Muscle layer of colon (tissue), 2 donors: ENCODE data around the gene CD68.

ENCODE experiments used
- H3K27ac ChIP-seq: one replicate; pipeline ENCODE4 v1.7.0; 2013; ENCODE audit warnings: low read depth, mild to moderate bottlenecking, low read length, moderate library complexity
- H3K27me3 ChIP-seq, 2 donors: one replicate each; pipeline ENCODE4 v1.7.0; 2013; ENCODE audit warnings: low read length in 2 of 2, mild to moderate bottlenecking in 2 of 2; ENCODE audit not compliant: insufficient read depth in 2 of 2, control insufficient read depth in 1 of 2
- H3K36me3 ChIP-seq: one replicate; pipeline ENCODE4 v1.7.0; 2013; ENCODE audit warnings: mild to moderate bottlenecking, low read length; ENCODE audit not compliant: insufficient read depth
- H3K4me1 ChIP-seq: one replicate; pipeline ENCODE4 v1.7.0; 2013; ENCODE audit warnings: mild to moderate bottlenecking, low read length; ENCODE audit not compliant: insufficient read depth
- H3K4me3 ChIP-seq, 2 donors: one replicate each; pipeline ENCODE4 v1.7.0; 2013; ENCODE audit warnings: low read length in 2 of 2, low read depth in 1 of 2, mild to moderate bottlenecking in 1 of 2, moderate library complexity in 1 of 2
- H3K9ac ChIP-seq: one replicate; pipeline ENCODE4 v1.7.0; 2013; ENCODE audit warnings: low read length
- H3K9me3 ChIP-seq: one replicate; pipeline ENCODE4 v1.7.0; 2013; ENCODE audit warnings: mild to moderate bottlenecking, low read length
- donor health status: abdominal sarcoma.
- donor health status: Adenocarcinoma of cecum.

The CD68 gene

DNA sequence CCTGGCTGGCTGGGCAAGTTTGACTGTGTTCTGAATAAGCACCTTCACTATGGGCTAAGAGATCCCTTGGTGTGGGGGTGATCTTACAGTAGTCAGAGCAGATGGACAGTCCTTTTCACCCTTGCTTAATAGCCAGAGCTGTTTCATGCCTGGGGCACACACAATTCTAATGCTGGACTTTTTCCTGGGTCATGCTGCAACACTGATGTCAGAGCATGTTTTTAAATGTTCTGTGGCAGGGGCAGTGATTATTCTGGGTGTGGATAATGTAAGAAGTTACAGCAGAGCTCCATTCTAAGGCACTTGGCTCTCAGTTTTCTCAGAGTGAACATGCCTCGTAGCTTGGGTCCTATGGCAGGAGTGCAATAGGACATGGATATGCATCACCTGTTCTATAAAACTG lies 4.0 kb upstream of the CD68 start:
- Histone ChIP-seq H3K9ac (no peak overlapping the region), H3K4me3 (no peak overlapping the region), H3K27me3 (no peaks in the 10 kb centered on the region), H3K9me3 (no peaks in the 10 kb centered on the region), H3K4me1 (peaks cover 35% of the 10 kb centered on the region), H3K27ac (no peak overlapping the region), H3K36me3 (peaks cover 67% of the 10 kb centered on the region)

DNA sequence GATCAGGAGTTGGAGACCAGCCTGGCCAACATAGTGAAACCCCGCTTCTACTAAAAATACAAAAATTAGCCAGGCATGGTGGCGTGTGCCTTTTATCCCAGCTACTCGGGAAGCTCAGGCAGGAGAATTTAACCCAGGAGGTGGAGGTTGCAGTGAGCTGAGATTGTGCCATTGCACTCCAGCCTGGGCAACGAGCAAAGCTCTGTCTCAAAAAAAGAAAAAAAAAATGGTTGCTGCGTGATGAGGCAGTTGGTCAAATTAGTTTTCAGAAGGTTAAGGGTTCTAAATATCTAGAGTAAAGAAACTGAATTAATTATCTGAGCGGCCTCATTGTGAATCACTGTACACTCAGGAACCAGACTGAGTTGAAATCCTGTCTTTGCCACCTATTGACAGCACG lies 3.5 kb upstream of the CD68 start:
- no peak overlapping the region for H3K4me3 ChIP-seq
- peaks cover 36% of the 10 kb centered on the region for H3K4me1 ChIP-seq
- no peak overlapping the region for H3K27ac ChIP-seq
- H3K9me3 ChIP-seq, result no peaks in the 10 kb centered on the region
- no peaks in the 10 kb centered on the region for H3K27me3 ChIP-seq
- no peak overlapping the region for H3K9ac ChIP-seq
- H3K36me3 ChIP-seq, result peaks cover 67% of the 10 kb centered on the region

DNA sequence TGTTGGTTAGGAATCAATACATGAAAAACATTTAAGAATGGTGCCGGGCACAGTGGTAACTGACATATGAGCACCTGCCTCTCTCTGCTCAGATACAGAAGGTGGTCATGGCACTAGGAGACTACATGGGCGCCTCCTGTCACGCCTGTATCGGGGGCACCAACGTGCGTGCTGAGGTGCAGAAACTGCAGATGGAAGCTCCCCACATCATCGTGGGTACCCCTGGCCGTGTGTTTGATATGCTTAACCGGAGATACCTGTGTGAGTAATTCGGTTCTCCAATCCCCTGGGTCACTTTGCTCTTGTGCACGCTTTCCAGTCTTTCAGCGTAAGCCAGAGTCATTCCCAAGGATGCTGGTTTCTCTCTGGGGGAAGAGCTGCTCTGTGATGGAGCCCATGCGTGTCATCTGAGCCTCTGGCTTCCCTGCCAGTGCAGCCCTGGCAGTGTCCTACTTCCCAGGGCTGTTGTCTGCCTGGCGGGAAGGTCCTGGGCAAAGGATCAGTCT lies 3.0 kb upstream of the CD68 start:
- Histone ChIP-seq H3K4me1 (peaks cover 40% of the 10 kb centered on the region), H3K9ac (no peak overlapping the region), H3K4me3 (no peak overlapping the region), H3K27me3 (no peaks in the 10 kb centered on the region), H3K27ac (no peak overlapping the region), H3K9me3 (no peaks in the 10 kb centered on the region), H3K36me3 (peaks cover 64% of the 10 kb centered on the region)

DNA sequence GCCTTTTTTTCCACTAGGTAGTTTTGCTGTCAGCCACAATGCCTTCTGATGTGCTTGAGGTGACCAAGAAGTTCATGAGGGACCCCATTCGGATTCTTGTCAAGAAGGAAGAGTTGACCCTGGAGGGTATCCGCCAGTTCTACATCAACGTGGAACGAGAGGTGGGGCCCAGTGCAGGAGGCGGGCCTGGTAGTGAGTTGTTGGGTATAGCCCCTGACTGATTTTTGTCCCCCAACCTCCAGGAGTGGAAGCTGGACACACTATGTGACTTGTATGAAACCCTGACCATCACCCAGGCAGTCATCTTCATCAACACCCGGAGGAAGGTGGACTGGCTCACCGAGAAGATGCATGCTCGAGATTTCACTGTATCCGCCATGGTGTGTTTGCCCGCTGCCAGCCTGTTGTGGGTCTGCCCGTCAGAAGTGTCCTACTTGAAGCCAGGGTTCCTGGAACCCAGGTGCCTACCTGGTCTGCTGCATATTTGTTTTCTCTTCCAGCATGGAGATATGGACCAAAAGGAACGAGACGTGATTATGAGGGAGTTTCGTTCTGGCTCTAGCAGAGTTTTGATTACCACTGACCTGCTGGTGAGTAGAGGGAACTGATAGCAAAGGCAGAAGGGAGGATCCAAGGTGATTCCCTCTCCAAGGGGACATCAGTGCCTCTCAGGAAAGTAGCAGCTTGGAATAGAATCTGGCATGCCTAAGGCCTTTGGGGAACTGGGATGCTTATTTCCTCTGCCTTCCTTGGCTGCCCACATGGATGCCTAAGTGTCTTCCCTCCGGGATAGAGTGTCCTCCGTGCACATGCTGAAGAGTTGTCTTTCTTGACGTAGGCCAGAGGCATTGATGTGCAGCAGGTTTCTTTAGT lies 1.9 kb upstream of the CD68 start:
- H3K27me3 ChIP-seq, result no peaks in the 10 kb centered on the region
- no peak overlapping the region for H3K4me3 ChIP-seq
- no peak overlapping the region for H3K9ac ChIP-seq
- peaks cover 44% of the 10 kb centered on the region for H3K4me1 ChIP-seq
- H3K36me3 ChIP-seq, result peaks cover 64% of the 10 kb centered on the region
- H3K9me3 ChIP-seq, result no peaks in the 10 kb centered on the region
- H3K27ac ChIP-seq, result no peak overlapping the region

DNA sequence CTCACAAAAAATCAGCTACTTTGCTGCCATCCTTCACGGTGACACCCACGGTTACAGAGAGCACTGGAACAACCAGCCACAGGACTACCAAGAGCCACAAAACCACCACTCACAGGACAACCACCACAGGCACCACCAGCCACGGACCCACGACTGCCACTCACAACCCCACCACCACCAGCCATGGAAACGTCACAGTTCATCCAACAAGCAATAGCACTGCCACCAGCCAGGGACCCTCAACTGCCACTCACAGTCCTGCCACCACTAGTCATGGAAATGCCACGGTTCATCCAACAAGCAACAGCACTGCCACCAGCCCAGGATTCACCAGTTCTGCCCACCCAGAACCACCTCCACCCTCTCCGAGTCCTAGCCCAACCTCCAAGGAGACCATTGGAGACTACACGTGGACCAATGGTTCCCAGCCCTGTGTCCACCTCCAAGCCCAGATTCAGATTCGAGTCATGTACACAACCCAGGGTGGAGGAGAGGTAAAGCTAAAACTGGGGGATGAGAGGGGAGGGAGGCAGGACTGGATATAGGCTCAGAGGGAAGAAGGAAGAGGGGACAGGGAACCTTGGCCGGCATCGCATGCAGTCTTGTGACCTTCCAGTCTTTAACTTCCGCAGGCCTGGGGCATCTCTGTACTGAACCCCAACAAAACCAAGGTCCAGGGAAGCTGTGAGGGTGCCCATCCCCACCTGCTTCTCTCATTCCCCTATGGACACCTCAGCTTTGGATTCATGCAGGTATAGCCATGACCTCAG lies 581 bp downstream of the CD68 start:
- no peaks in the 10 kb centered on the region for H3K27me3 ChIP-seq
- H3K36me3 ChIP-seq, result peaks cover 55% of the 10 kb centered on the region
- H3K9me3 ChIP-seq, result no peaks in the 10 kb centered on the region
- peak overlapping the region; percentile 73 for H3K27ac ChIP-seq
- H3K4me3 ChIP-seq, result peak overlapping the region; percentile 21 to 41
- peaks cover 47% of the 10 kb centered on the region for H3K4me1 ChIP-seq
- no peak overlapping the region for H3K9ac ChIP-seq

DNA sequence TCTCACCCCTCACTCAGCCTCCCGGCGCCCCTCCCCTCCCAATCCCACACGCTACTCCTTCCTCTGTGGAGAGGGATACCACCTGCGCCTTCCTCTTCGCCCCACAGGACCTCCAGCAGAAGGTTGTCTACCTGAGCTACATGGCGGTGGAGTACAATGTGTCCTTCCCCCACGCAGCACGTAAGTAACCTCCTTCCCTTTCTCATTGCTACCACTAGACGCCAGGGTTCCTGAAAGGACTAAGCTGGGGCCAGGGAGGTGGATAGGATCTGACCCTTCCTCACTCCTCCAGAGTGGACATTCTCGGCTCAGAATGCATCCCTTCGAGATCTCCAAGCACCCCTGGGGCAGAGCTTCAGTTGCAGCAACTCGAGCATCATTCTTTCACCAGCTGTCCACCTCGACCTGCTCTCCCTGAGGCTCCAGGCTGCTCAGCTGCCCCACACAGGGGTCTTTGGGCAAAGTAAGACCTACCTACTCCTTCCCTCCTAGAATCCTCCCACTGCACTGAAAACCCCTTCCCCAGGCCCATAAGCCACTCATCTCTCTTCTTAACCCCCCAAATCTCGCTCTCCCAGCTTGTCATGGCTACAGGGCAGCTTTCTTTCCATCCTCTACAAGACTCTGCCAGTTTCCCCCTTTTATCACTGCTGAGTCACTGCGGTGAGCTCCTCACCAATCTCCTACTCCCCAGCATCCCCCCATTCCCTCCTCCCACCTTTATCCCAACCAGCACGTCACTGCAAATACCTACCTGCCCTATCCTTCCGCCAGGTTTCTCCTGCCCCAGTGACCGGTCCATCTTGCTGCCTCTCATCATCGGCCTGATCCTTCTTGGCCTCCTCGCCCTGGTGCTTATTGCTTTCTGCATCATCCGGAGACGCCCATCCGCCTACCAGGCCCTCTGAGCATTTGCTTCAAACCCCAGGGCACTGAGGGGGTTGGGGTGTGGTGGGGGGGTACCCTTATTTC lies 1.5 kb downstream of the CD68 start:
- Histone ChIP-seq H3K27ac (peak overlapping the region; percentile 73), H3K9ac (no peak overlapping the region), H3K36me3 (peaks cover 46% of the 10 kb centered on the region), H3K4me3 (peak overlapping the region in 1 of 2 donors; percentile 41), H3K4me1 (peaks cover 38% of the 10 kb centered on the region), H3K9me3 (no peaks in the 10 kb centered on the region), H3K27me3 (no peaks in the 10 kb centered on the region)

DNA sequence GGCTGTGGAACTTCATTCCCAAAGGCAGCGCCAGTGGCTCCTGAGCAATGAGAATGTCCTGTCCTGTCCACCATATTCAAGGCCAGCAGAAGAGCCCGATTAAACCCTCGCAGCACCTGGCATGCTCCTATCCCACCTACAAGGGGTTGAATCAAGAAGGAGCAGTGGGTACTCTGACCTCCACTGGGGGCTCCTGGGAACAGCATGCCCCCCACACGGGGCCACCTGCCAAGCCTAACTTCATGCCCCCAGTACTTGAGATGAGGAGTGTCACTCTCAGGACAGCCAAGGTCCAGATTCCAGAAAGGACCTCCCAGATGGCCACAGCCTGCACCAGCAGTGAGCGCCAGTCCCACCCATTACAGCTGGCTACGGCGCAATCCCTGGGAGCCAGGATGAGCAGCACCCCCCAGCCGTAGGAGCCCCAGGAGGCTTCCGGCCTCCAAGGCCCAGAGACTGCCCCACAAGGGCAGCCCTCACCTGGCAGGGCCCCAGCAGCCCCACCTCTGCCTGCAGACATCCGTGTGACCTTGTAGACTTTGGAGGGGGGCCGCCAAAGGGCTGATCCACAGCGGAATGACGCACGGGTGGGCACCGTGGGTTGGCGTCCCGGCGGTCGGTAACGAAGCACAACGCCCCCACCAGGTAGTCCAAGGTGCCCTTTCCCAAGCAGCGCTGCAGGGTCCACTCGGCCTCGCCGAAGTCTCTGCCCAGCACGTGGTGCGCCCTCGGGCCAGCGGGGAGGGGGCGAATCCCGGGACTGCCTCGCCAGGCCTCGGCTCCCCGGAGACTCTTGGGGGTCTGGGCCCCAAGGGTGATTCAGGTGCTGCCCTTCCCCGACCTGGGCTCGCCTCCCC lies 3.2 kb downstream of the CD68 start:
- H3K4me3 ChIP-seq, result peak overlapping the region; percentile 27 to 80
- peak overlapping the region; percentile 96 for H3K27ac ChIP-seq
- H3K4me1 ChIP-seq, result peaks cover 38% of the 10 kb centered on the region
- no peaks in the 10 kb centered on the region for H3K27me3 ChIP-seq
- peaks cover 29% of the 10 kb centered on the region for H3K36me3 ChIP-seq
- H3K9ac ChIP-seq, result no peak overlapping the region
- no peaks in the 10 kb centered on the region for H3K9me3 ChIP-seq

DNA sequence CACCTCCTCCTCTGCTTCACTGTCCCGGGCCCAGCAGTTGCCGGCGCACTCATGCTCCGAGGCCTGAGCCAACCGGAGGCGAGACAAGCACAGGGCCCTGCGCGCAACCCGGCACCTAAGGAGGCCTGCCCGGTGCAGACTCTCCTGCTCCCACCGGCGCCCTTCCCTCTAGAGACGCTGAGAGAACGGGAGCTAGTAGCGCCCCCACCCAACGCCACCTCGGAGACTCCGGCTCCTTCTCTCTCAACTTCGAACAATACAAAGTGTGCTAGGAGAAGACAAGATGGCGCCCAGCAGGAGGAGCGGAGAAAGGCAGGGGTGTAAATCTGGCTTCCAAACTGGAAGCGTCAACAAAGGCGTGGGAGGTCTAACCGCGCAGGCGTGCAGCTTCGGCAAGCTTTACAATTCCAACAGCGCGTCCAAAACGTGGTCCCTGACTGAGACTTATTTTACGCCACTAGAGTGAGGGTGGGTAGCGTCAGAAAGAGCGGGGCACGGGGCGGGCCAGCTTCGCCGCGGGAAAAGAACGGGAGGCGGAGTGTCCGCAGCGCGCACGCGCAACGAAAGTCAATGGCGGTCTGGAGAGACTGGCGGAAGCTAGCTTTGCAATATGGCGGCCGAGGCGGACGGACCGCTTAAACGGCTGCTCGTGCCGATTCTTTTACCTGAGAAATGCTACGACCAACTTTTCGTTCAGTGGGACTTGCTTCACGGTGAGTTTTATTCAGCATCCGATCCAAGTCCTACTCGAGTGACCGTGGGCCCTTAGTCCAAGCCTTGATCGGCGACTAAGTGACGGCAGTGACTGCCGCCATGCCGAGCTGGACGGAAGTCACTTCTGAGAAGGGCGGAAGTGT lies 4.0 kb downstream of the CD68 start, which contains the start of gene MPDU1:
Gene MPDU1, plus strand, starts transcription at position 600 of the 857 bp plus-strand sequence. Its CDS starts 11 bp downstream, at position 611.
- no peaks in the 10 kb centered on the region for H3K9me3 ChIP-seq
- H3K27me3 ChIP-seq, result no peaks in the 10 kb centered on the region
- peaks cover 27% of the 10 kb centered on the region for H3K36me3 ChIP-seq
- H3K9ac ChIP-seq, result peak within 1 kb of the TSS; percentile 51
- peaks cover 47% of the 10 kb centered on the region for H3K4me1 ChIP-seq
- H3K4me3 ChIP-seq, result peak within 1 kb of the TSS; percentile 64 to 80
- peak within 1 kb of the TSS; percentile 96 for H3K27ac ChIP-seq

GRCh38 chr17:7586673-7587419 lies 7.4 kb downstream of the CD68 start:
- Histone ChIP-seq H3K27ac (no peak overlapping the region), H3K9ac (no peak overlapping the region), H3K4me1 (peaks cover 37% of the 10 kb centered on the region), H3K4me3 (no peak overlapping the region), H3K36me3 (peaks cover 19% of the 10 kb centered on the region), H3K27me3 (no peaks in the 10 kb centered on the region), H3K9me3 (no peaks in the 10 kb centered on the region)
